Osteoblast (primary cell): ENCODE data around the gene LRRC2. TPM values are rescaled to one million over a fixed set of nuclear protein-coding genes. Genes with fewer than 3 reads are reported as not detected.
A peak's percentile ranks its signal among the peaks of the same experiment; 100 is the strongest.

Source experiments
- DNase-seq: peaks from one replicate; pipeline ENCODE4 v3.0.0; 2011; ENCODE audit warnings: low spot score, mixed read lengths; ENCODE audit not compliant: insufficient read length; ENCODE audit errors: missing footprints
- H2AFZ ChIP-seq: 2 replicates; pipeline ENCODE4 v1.6.0; 2011; ENCODE audit warnings: mild to moderate bottlenecking, low read length
- H3K27ac ChIP-seq: 2 replicates; pipeline ENCODE4 v1.5.1; 2011; ENCODE audit warnings: mild to moderate bottlenecking, low read depth, low read length, moderate library complexity
- H3K27me3 ChIP-seq: 2 replicates; pipeline ENCODE4 v1.6.0; 2012; ENCODE audit warnings: mild to moderate bottlenecking, control low read depth, inconsistent platforms, low read length, moderate library complexity; ENCODE audit not compliant: insufficient read depth
- H3K36me3 ChIP-seq: 2 replicates; pipeline ENCODE4 v1.5.1; 2011; ENCODE audit warnings: mild to moderate bottlenecking, low read length, control low read depth, moderate library complexity; ENCODE audit not compliant: insufficient read depth
- H3K4me1 ChIP-seq: 2 replicates; pipeline ENCODE4 v1.5.1; 2011; ENCODE audit warnings: mild to moderate bottlenecking, low read length, control low read depth, moderate library complexity; ENCODE audit not compliant: insufficient read depth
- H3K4me2 ChIP-seq: 2 replicates; pipeline ENCODE4 v1.6.0; 2011; ENCODE audit warnings: mild to moderate bottlenecking, low read length; ENCODE audit not compliant: insufficient read depth
- H3K4me3 ChIP-seq: fragments of 200-600 bp; sonication (generic); 3 replicates; pipeline ENCODE4 v1.5.1; 2012; ENCODE audit warnings: mild to moderate bottlenecking, low read length, inconsistent platforms; ENCODE audit not compliant: insufficient read depth
- H3K79me2 ChIP-seq: 2 replicates; pipeline ENCODE4 v1.6.0; 2012; ENCODE audit warnings: mild to moderate bottlenecking, low read length, control low read depth, inconsistent platforms; ENCODE audit not compliant: insufficient read depth
- H3K9me3 ChIP-seq: 2 replicates; pipeline ENCODE4 v1.5.1; 2011; ENCODE audit warnings: low read depth, low read length, control low read depth
- H4K20me1 ChIP-seq: 2 replicates; pipeline ENCODE4 v1.6.0; 2012; ENCODE audit warnings: mild to moderate bottlenecking, low read length, control low read depth; ENCODE audit not compliant: insufficient read depth
- CTCF ChIP-seq: IDR thresholded peaks from 2 replicates; pipeline ENCODE4 v1.5.1; 2011; ENCODE audit warnings: mild to moderate bottlenecking, low read depth, low read length, moderate library complexity; ENCODE audit errors: extremely low read depth
- total RNA-seq: library from RNA; depleted of rRNA; stranded (reverse); fragments of >200 nt; gene quantifications from 2 replicates; pipeline ENCODE4 v1.2.3, GENCODE V29; 2012

LRRC2 gene
- total RNA-seq, 1 donor, result 5.1 TPM

GRCh38 chr3:46559091-46559704 is 6.9 kb downstream of the LRRC2 start:
- H3K27me3 ChIP-seq, result no peaks in the 10 kb centered on the region
- H3K27ac ChIP-seq, result no peak overlapping the region
- H3K36me3 ChIP-seq, result no peaks in the 10 kb centered on the region
- H3K4me1 ChIP-seq, result peaks cover 23% of the 10 kb centered on the region
- DNase-seq, result no peak
- TF ChIP-seq CTCF, result no peak
- peak overlapping the region; percentile 85 for H3K4me2 ChIP-seq
- H3K4me3 ChIP-seq, result peak overlapping the region; percentile 69
- H3K9me3 ChIP-seq, result no peaks in the 10 kb centered on the region
- H2AFZ ChIP-seq, result peak overlapping the region; percentile 11
- H3K79me2 ChIP-seq, result no peaks in the 10 kb centered on the region
- H4K20me1 ChIP-seq, result no peaks in the 10 kb centered on the region

- peak; percentile 96 for TF ChIP-seq CTCF
- Histone ChIP-seq H3K27ac (peak overlapping the region; percentile 73), H4K20me1 (no peaks in the 10 kb centered on the region), H2AFZ (peak overlapping the region; percentile 88), H3K4me1 (peaks cover 26% of the 10 kb centered on the region), H3K9me3 (no peaks in the 10 kb centered on the region), H3K4me2 (peak overlapping the region; percentile 85), H3K4me3 (peak overlapping the region; percentile 69), H3K79me2 (no peaks in the 10 kb centered on the region), H3K36me3 (no peaks in the 10 kb centered on the region), H3K27me3 (no peaks in the 10 kb centered on the region)
- peak; percentile 92 for DNase-seq
These were observed 7.7 kb downstream of the LRRC2 start for GRCh38 chr3:46558184-46559043.

- H3K79me2 ChIP-seq, result no peaks in the 10 kb centered on the region
- H3K4me3 ChIP-seq, result no peak overlapping the region
- TF ChIP-seq CTCF, result no peak
- H3K4me2 ChIP-seq, result no peak overlapping the region
- H3K27me3 ChIP-seq, result no peaks in the 10 kb centered on the region
- no peak overlapping the region for H2AFZ ChIP-seq
- H3K9me3 ChIP-seq, result no peaks in the 10 kb centered on the region
- no peak for DNase-seq
- H3K27ac ChIP-seq, result peak overlapping the region; percentile 73
- H4K20me1 ChIP-seq, result no peaks in the 10 kb centered on the region
- no peaks in the 10 kb centered on the region for H3K36me3 ChIP-seq
- H3K4me1 ChIP-seq, result peaks cover 29% of the 10 kb centered on the region
These were observed 8.3 kb downstream of the LRRC2 start for GRCh38 chr3:46557814-46558183.

- no peak for DNase-seq
- H3K36me3 ChIP-seq, result no peaks in the 10 kb centered on the region
These were observed 12.9 kb downstream of the LRRC2 start for GRCh38 chr3:46553154-46553553.

More at GRCh38 chr3:46553154-46553553, 12.9 kb downstream of the LRRC2 start:
- H3K9me3 ChIP-seq, result no peaks in the 10 kb centered on the region
- no peaks in the 10 kb centered on the region for H4K20me1 ChIP-seq
- H3K4me2 ChIP-seq, result no peak overlapping the region
- no peaks in the 10 kb centered on the region for H3K27me3 ChIP-seq
- no peak overlapping the region for H3K4me3 ChIP-seq
- TF ChIP-seq CTCF, result no peak
- peaks cover 28% of the 10 kb centered on the region for H3K4me1 ChIP-seq
- H3K79me2 ChIP-seq, result no peaks in the 10 kb centered on the region
- H3K27ac ChIP-seq, result no peak overlapping the region
- H2AFZ ChIP-seq, result no peak overlapping the region
